Measurements from ENCODE around the gene TMEM203. TPM values are rescaled to one million over a fixed set of nuclear protein-coding genes. Genes with fewer than 3 reads are reported as not detected.

The TMEM203 gene
- total and polyA plus RNA-seq, 8 donors, result 9.7 to 22.8 (median 13.7) TPM

DNA sequence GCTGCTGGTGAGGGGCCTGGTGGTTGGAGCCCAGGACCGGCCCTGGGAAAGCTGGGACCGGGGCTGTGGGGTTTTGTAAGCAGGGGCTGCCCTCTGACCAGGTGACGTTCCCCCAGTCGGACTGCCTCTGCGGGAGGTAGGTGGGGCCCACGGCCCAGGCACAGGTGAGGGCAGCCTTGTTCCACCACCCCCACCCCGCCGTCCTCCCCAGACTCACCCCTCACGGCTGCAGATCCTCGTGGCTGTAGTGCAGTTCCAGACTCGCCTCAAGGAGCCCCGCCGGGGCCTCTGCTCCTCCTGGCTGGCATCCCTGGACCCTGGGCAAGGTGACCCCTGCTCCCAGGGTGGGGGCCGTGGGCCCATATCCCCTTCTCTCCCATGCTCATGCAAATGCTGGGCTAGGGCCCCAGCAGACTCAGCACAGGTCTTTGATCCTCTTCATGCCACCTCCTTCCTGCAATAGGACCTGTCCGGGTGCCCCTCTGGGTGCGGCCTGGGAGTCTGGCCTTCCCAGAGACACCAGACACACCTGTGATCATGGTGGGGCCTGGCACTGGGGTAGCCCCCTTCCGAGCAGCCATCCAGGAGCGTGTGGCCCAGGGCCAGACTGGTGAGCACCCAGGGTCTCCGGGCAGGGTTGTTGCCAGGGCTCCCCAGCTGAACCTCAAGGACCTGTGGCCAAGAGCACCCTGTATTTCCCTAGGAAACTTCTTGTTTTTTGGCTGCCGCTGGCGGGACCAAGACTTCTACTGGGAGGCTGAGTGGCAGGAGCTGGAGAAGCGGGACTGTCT, 9.9 kb upstream of the TMEM203 start:
- FAIRE-seq (no peak), DNase-seq (peak in 1 of 6 donors; percentile 51), ATAC-seq (no peak)
- H3K27ac ChIP-seq, result no peak overlapping the region
- TF ChIP-seq, protein P1, sequence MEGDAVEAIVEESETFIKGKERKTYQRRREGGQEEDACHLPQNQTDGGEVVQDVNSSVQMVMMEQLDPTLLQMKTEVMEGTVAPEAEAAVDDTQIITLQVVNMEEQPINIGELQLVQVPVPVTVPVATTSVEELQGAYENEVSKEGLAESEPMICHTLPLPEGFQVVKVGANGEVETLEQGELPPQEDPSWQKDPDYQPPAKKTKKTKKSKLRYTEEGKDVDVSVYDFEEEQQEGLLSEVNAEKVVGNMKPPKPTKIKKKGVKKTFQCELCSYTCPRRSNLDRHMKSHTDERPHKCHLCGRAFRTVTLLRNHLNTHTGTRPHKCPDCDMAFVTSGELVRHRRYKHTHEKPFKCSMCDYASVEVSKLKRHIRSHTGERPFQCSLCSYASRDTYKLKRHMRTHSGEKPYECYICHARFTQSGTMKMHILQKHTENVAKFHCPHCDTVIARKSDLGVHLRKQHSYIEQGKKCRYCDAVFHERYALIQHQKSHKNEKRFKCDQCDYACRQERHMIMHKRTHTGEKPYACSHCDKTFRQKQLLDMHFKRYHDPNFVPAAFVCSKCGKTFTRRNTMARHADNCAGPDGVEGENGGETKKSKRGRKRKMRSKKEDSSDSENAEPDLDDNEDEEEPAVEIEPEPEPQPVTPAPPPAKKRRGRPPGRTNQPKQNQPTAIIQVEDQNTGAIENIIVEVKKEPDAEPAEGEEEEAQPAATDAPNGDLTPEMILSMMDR (IDR thresholded peaks at IDR 0.05), result no peak
- 91 to 94% methylated on average over 22 of the region's 22 CpGs for whole genome bisulfite sequencing, 2 donors
- no peaks in the 10 kb centered on the region for H3K27me3 ChIP-seq
- H3K4me1 ChIP-seq, result peaks cover 0 to 5% (median 0%) of the 10 kb centered on the region in 3 donors
- intact Hi-C loops (cut with DNase I), result no loop called here
- H3K36me3 ChIP-seq, result no peaks in the 10 kb centered on the region
- no peak overlapping the region for H3K4me3 ChIP-seq
- no peaks in the 10 kb centered on the region for H3K9me3 ChIP-seq

DNA sequence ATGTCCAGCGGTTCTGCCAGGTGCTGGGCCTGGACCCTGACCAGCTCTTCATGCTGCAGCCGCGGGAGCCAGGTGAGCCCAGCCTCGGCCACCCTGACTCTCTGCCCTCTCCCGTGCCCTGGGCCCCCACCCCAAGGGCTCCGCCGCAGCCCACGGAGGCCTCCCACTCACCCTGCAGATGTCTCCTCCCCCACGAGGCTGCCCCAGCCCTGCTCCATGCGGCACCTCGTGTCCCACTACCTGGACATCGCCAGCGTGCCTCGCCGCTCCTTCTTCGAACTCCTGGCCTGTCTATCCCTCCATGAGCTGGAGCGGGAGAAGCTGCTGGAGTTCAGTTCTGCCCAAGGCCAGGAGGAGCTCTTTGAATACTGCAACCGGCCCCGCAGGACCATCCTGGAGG, 9.2 kb upstream of the TMEM203 start:
- WGBS, 2 donors, result 91 to 97% methylated on average over 19 of the region's 19 CpGs
- TF ChIP-seq, protein P1 (IDR thresholded peaks at IDR 0.05), result no peak
- ATAC-seq (no peak), DNase-seq (peak in 1 of 6 donors; percentile 33), FAIRE-seq (no peak)
- Histone ChIP-seq H3K4me3 (no peak overlapping the region), H3K27ac (no peak overlapping the region), H3K9me3 (no peaks in the 10 kb centered on the region), H3K36me3 (no peaks in the 10 kb centered on the region), H3K27me3 (no peaks in the 10 kb centered on the region), H3K4me1 (peaks cover 0 to 5% (median 0%) of the 10 kb centered on the region in 3 donors)
- intact Hi-C loops (cut with DNase I), result no loop called here

DNA sequence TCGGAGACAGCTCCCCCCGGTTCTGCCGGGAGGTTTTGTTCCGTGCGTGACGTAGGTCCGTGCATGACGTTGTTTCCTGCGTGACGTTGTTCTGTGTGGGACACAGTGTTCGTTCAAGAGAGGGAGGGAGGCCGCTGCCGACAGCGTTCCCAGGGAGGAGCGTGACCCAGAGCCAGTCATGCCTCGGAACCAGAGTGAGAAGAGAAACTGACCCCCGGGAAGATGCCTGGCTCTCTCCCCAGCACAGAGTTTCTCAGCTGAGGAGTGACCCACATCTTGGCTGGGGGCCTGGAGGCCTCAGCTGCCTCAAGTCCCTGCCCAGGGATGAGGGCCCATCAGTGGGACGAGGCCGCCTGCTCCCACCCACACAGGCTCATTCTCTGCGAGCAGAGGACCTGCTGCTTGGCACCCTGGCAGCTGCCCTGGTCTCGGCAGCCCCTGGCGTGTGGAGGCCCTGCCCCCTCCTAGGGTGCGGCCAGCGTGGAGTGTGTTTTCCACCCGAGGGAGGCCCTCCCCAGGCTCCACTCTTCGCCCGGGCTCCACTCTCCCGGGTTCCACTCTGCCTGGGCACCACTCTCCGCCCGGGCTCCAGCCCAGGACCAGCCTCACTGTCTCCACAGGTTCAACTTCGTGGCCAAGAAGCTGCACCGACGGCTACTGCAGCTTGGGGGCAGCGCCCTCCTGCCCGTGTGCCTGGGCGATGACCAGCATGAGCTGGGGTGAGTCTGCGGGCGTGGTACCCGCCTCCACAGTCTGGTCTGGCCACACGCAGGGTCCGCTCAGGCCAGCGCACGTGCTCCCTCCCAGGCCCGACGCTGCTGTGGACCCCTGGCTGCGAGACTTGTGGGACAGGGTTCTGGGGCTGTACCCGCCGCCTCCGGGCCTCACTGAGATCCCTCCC, 8.0 kb upstream of the TMEM203 start:
- H3K4me1 ChIP-seq, result peaks cover 0 to 3% (median 0%) of the 10 kb centered on the region in 3 donors
- TF ChIP-seq, protein P1 (IDR thresholded peaks at IDR 0.05), result no peak
- no peaks in the 10 kb centered on the region for H3K9me3 ChIP-seq
- H3K36me3 ChIP-seq, result no peaks in the 10 kb centered on the region
- peak in 1 of 6 donors; percentile 35 for DNase-seq
- ATAC-seq, result no peak
- no peak for FAIRE-seq
- intact Hi-C loops (cut with DNase I), result no loop called here
- no peak overlapping the region for H3K27ac ChIP-seq
- H3K27me3 ChIP-seq, result no peaks in the 10 kb centered on the region
- H3K4me3 ChIP-seq, result no peak overlapping the region
- WGBS, 2 donors, result 89 to 91% methylated on average over 49 of the region's 49 CpGs

DNA sequence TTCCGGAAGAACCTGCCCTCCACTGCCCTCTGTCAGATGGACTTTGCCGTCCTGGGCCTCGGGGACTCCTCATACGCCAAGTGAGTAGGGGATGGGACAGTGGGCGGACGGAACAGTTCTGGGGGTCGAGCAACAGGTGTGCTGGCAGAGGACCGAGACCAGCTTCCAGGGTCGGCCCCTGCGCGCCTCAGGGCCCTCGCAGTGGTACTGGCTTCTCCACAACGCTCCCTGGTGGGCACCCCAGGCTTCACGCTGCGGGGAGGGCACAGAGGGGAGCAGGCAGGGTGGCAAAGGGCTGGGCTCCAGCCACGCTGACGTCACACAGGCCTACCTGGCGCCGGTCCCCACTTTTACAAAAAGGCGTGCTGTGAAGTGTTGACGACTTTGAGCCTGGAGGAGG, 7.1 kb upstream of the TMEM203 start:
- Histone ChIP-seq H3K9me3 (no peaks in the 10 kb centered on the region), H3K27ac (no peak overlapping the region), H3K27me3 (no peaks in the 10 kb centered on the region), H3K36me3 (no peaks in the 10 kb centered on the region), H3K4me1 (no peaks in the 10 kb centered on the region), H3K4me3 (no peak overlapping the region)
- intact Hi-C loops (cut with DNase I), result no loop called here
- ATAC-seq (no peak), DNase-seq (peak in 1 of 6 donors; percentile 33), FAIRE-seq (no peak)
- WGBS, 2 donors, result 81 to 86% methylated on average over 21 of the region's 21 CpGs
- TF ChIP-seq, protein P1 (IDR thresholded peaks at IDR 0.05), result no peak
